Keratinocyte (primary cell): ENCODE measurements around the gene POU6F1. TPM values are rescaled to one million over a fixed set of nuclear protein-coding genes. Genes with fewer than 3 reads are reported as not detected.

Experiments used
- DNase-seq: peaks from one replicate; pipeline ENCODE4 v3.0.0-alpha.2; 2011; ENCODE audit warnings: low read depth, missing footprints, low spot score
- FAIRE-seq: peaks from 2 replicates; lab custom pipeline; 2011; peaks lifted over from hg19 to GRCh38; lab: Jason Lieb, UNC
- H2AFZ ChIP-seq: 2 replicates; pipeline ENCODE4 v1.6.0; 2012; ENCODE audit warnings: low read length, control low read depth, inconsistent platforms; ENCODE audit not compliant: control insufficient read depth
- H3K27ac ChIP-seq: 2 replicates; pipeline ENCODE4 v1.5.1; 2011; ENCODE audit warnings: low read length; ENCODE audit not compliant: control insufficient read depth, insufficient read depth
- H3K27me3 ChIP-seq: 3 replicates; pipeline ENCODE4 v1.6.0; 2011; ENCODE audit warnings: low read length; ENCODE audit not compliant: control insufficient read depth, insufficient read depth; ENCODE audit errors: extremely low read depth
- H3K36me3 ChIP-seq, 2 experiments: 2 replicates in 1 of 2; 3 replicates in 1 of 2; pipeline ENCODE4 v1.5.1; 2011; ENCODE audit warnings: low read length in 2 of 2, mild to moderate bottlenecking in 1 of 2; ENCODE audit not compliant: control insufficient read depth in 2 of 2, insufficient read depth in 2 of 2; ENCODE audit errors: extremely low read depth in 1 of 2
- H3K4me1 ChIP-seq: 3 replicates; pipeline ENCODE4 v1.5.1; 2011; ENCODE audit warnings: low read length; ENCODE audit not compliant: control insufficient read depth, insufficient read depth; ENCODE audit errors: extremely low read depth
- H3K4me2 ChIP-seq: 3 replicates; pipeline ENCODE4 v1.6.0; 2011; ENCODE audit warnings: low read depth, low read length; ENCODE audit not compliant: control insufficient read depth, insufficient read depth; ENCODE audit errors: extremely low read depth
- H3K4me3 ChIP-seq, 3 experiments: fragments of 200-600 bp in 1 of 3; sonication (generic) in 1 of 3; 2 replicates in 2 of 3; 3 replicates in 1 of 3; pipeline ENCODE4 v1.5.1; 2011 to 2016; ENCODE audit warnings: low read length in 3 of 3, mild to moderate bottlenecking in 3 of 3, control low read depth in 2 of 3, inconsistent platforms in 1 of 3, low read depth in 1 of 3, mixed read lengths in 1 of 3, mixed run types in 1 of 3, moderate library complexity in 1 of 3; ENCODE audit not compliant: control insufficient read depth in 2 of 3, insufficient read depth in 2 of 3; ENCODE audit errors: extremely low read depth in 1 of 3
- H3K79me2 ChIP-seq: 2 replicates; pipeline ENCODE4 v1.6.0; 2012; ENCODE audit warnings: low read length; ENCODE audit not compliant: control insufficient read depth, insufficient read depth
- H3K9ac ChIP-seq: 3 replicates; pipeline ENCODE4 v1.6.0; 2011; ENCODE audit warnings: low read length; ENCODE audit not compliant: control insufficient read depth, insufficient read depth; ENCODE audit errors: extremely low read depth
- H3K9me1 ChIP-seq: 3 replicates; pipeline ENCODE4 v1.6.0; 2011; ENCODE audit warnings: low read length; ENCODE audit not compliant: control insufficient read depth, insufficient read depth; ENCODE audit errors: extremely low read depth
- H3K9me3 ChIP-seq: 2 replicates; pipeline ENCODE4 v1.5.1; 2012; ENCODE audit warnings: low read depth, low read length; ENCODE audit not compliant: control insufficient read depth
- H4K20me1 ChIP-seq: 3 replicates; pipeline ENCODE4 v1.6.0; 2011; ENCODE audit warnings: low read length; ENCODE audit not compliant: control insufficient read depth, insufficient read depth; ENCODE audit errors: extremely low read depth
- EZH2 ChIP-seq: IDR thresholded peaks from one replicate; pipeline ENCODE4 v1.6.1; 2012; ENCODE audit warnings: inconsistent platforms, mild to moderate bottlenecking, low read length, moderate library complexity
- dilution Hi-C: fragments of 300-500 bp; cut with MboI; formaldehyde crosslinking; loops from one replicate; pipeline ENCODE4 v1.7.0; 2020; ENCODE audit warnings: low sequenced_read_pairs; ENCODE audit not compliant: extremely low pct_ligation_motif_present
- polyA plus RNA-seq, 5 experiments: library from polyadenylated mRNA; depleted of rRNA in 3 of 5; stranded (reverse) in 3 of 5; stranded (forward) in 1 of 5; unstranded in 1 of 5; fragments of >200 nt; gene quantifications; 1 replicate in 1 of 5; 2 replicates in 3 of 5; 3 replicates in 1 of 5; pipeline versions ENCODE4 v1.2.1 to v1.2.3, GENCODE V29; 2011 to 2012; ENCODE audit warnings: missing spikeins in 2 of 5, low read depth in 1 of 5, low replicate concordance in 1 of 5
- TF ChIP-seq, protein P1 (sequence below), 3 experiments: IDR thresholded peaks in 1 of 3; conservative IDR thresholded peaks in 1 of 3; optimal IDR thresholded peaks in 1 of 3; 2 replicates in 2 of 3; 3 replicates in 1 of 3; pipeline versions ENCODE3 to v1.5.1; 2011; ENCODE audit warnings: low read length in 3 of 3, mild to moderate bottlenecking in 3 of 3, moderate library complexity in 2 of 3, control low read depth in 1 of 3, inconsistent platforms in 1 of 3; ENCODE audit not compliant: insufficient read depth in 2 of 3; ENCODE audit errors: extremely low read depth in 1 of 3

Gene POU6F1
- polyA plus RNA-seq, 1 donor (not counting 4 experiments of a cell fraction or from before 2014, with no cell fraction given), result 0.42 TPM

DNA sequence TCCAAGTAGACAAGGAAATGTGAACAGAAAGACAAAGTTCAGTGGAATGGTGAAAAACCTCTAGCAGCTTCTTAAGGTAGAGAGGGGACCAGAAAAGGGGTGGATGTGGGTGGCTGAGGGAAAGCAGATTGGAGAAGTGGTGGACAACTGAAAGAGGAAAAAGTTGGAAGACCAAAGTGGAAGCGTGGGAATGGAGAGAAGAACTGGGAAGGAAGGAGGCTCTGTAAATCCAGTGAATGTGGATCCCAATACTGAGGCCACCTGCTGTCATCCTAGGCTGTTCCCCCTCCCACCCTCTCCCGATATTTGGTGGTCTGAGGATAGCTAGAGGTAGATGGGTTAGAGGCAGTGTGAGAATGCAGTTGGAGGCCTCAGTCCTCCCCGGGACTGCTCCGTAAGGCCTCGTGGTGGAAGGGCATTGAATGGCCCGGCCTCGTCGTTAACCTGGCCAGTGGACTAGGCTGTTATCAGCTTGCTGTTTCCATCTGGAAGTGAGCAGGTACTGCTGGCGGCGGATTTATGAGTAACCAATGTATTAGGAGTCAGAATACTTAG, 822 bp upstream of the POU6F1 start:
- Histone ChIP-seq H3K4me1 (peaks cover 8% of the 10 kb centered on the region), H3K9me3 (no peaks in the 10 kb centered on the region), H3K36me3 (no peaks in the 10 kb centered on the region), H3K9ac (peak overlapping the region; percentile 89), H4K20me1 (no peaks in the 10 kb centered on the region), H3K4me3 (peak overlapping the region; percentile 65 to 84 (median 83)), H3K27me3 (no peaks in the 10 kb centered on the region), H3K79me2 (no peaks in the 10 kb centered on the region), H3K9me1 (no peaks in the 10 kb centered on the region), H3K4me2 (peak overlapping the region; percentile 97), H2AFZ (peak overlapping the region; percentile 95), H3K27ac (peak overlapping the region; percentile 76)
- dilution Hi-C loops, result no loop called here
- DNase-seq, result no peak
- no peak for FAIRE-seq
- TF ChIP-seq, protein P1, sequence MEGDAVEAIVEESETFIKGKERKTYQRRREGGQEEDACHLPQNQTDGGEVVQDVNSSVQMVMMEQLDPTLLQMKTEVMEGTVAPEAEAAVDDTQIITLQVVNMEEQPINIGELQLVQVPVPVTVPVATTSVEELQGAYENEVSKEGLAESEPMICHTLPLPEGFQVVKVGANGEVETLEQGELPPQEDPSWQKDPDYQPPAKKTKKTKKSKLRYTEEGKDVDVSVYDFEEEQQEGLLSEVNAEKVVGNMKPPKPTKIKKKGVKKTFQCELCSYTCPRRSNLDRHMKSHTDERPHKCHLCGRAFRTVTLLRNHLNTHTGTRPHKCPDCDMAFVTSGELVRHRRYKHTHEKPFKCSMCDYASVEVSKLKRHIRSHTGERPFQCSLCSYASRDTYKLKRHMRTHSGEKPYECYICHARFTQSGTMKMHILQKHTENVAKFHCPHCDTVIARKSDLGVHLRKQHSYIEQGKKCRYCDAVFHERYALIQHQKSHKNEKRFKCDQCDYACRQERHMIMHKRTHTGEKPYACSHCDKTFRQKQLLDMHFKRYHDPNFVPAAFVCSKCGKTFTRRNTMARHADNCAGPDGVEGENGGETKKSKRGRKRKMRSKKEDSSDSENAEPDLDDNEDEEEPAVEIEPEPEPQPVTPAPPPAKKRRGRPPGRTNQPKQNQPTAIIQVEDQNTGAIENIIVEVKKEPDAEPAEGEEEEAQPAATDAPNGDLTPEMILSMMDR (optimal IDR thresholded peaks at IDR 0.05 in 1 of 3, IDR thresholded peaks at IDR 0.05 in 1 of 3, conservative IDR thresholded peaks at IDR 0.05 in 1 of 3; ENCODE audit: extremely low read depth in 1 of 3, insufficient read depth in 2 of 3, low read length in 3 of 3), result no peak
- TF ChIP-seq EZH2, result no peak

DNA sequence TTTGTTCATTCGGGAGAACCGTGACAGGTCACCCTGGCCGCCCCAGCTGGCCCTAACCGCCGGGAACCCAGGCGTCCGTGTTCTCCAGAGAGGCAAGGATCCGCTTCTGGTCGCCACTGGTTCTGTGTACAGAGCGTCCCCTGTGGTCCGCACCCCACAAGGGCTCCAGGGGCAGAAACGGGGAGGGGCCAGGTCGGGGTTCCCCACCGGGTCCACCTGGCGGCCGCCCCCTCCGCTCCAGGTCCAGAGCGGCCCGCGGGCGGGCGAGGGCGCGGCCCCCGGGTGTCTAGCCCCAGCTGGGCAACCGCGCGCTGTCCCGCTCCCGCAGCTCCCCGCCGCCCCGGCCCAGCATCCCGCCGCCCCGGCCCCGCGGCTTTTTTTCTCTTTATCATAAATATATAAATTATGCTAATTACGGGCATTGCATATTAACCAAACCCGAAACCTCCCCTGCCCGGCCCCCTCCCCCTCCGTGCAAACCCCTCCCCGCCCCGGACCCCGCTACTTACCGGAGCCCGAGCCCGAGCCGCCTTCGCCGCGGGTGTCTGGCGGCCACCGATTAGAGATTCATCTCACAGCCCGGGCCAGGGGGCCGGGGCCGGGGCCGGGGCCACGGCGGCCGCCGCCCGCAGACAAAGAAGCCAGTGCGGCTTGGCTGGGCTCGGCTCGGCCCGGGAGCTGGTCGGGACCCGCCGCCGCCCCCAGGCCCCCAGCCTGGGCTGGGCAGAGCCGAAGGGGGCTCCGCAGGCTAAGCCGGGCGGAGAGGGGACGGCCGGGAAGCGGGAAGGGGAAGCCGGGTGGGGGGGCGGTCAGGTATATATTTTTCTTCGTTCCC, 512 bp downstream of the POU6F1 start:
- Histone ChIP-seq H3K79me2 (no peaks in the 10 kb centered on the region), H3K4me3 (peak overlapping the region; percentile 65 to 84 (median 83)), H3K27me3 (no peaks in the 10 kb centered on the region), H3K4me1 (peaks cover 8% of the 10 kb centered on the region), H3K9me3 (no peaks in the 10 kb centered on the region), H3K4me2 (peak overlapping the region; percentile 97), H3K9me1 (no peaks in the 10 kb centered on the region), H3K27ac (no peak overlapping the region), H3K36me3 (no peaks in the 10 kb centered on the region), H4K20me1 (no peaks in the 10 kb centered on the region), H2AFZ (peak overlapping the region; percentile 76), H3K9ac (peak overlapping the region; percentile 58)
- TF ChIP-seq, protein P1 (optimal IDR thresholded peaks at IDR 0.05 in 1 of 3, IDR thresholded peaks at IDR 0.05 in 1 of 3, conservative IDR thresholded peaks at IDR 0.05 in 1 of 3; ENCODE audit: extremely low read depth in 1 of 3, insufficient read depth in 2 of 3, low read length in 3 of 3), result peak in 2 of 3 experiments; percentile 3 to 46
- TF ChIP-seq EZH2, result no peak
- dilution Hi-C loops, result no loop called here
- FAIRE-seq, result no peak
- DNase-seq, result no peak
